Neural crest cell (in vitro differentiated cells): Measurements from ENCODE around the gene GPATCH8. TPM values are rescaled to one million over a fixed set of nuclear protein-coding genes. Genes with fewer than 3 reads are reported as not detected.
"Not testable (repeated sequence)": the region's sequence is repeated elsewhere in the genome, so short reads cannot be mapped to it uniquely, and the experiment has no call there.

Experiments used
- DNase-seq: peaks from one replicate; pipeline ENCODE4 v3.0.0; 2021; ENCODE audit warnings: low read depth, mixed read lengths, low spot score
- H3K27ac Mint-ChIP-seq: one replicate; pipeline ENCODE4 v1.8.0; 2021; ENCODE audit warnings: mild to moderate bottlenecking, mixed read lengths; ENCODE audit not compliant: unreplicated experiment
- H3K27me3 Mint-ChIP-seq: 2 replicates; pipeline ENCODE4 v1.8.0; 2021; ENCODE audit warnings: low read depth, mild to moderate bottlenecking, mixed read lengths
- H3K36me3 Mint-ChIP-seq: 2 replicates; pipeline ENCODE4 v1.8.0; 2021; ENCODE audit warnings: low read depth, mild to moderate bottlenecking, mixed read lengths
- H3K4me1 Mint-ChIP-seq: 2 replicates; pipeline ENCODE4 v1.8.0; 2021; ENCODE audit warnings: mixed read lengths
- H3K4me3 Mint-ChIP-seq: one replicate; pipeline ENCODE4 v1.8.0; 2021; ENCODE audit warnings: mild to moderate bottlenecking, mixed read lengths
- H3K9me3 Mint-ChIP-seq: 2 replicates; pipeline ENCODE4 v1.8.0; 2021; ENCODE audit warnings: mixed read lengths
- CTCF ChIP-seq: fragments of 200-600 bp; sonication (generic); conservative IDR thresholded peaks from 2 replicates; pipeline ENCODE4 v1.5.0; 2021; ENCODE audit warnings: antibody characterized with exemption, mild to moderate bottlenecking
- total RNA-seq: library from RNA; stranded (reverse); gene quantifications from 2 replicates; pipeline ENCODE4 v1.2.1, GENCODE V29; 2021

The GPATCH8 gene
- total RNA-seq, 1 donor from 2014 or later: 47.0 TPM

DNA sequence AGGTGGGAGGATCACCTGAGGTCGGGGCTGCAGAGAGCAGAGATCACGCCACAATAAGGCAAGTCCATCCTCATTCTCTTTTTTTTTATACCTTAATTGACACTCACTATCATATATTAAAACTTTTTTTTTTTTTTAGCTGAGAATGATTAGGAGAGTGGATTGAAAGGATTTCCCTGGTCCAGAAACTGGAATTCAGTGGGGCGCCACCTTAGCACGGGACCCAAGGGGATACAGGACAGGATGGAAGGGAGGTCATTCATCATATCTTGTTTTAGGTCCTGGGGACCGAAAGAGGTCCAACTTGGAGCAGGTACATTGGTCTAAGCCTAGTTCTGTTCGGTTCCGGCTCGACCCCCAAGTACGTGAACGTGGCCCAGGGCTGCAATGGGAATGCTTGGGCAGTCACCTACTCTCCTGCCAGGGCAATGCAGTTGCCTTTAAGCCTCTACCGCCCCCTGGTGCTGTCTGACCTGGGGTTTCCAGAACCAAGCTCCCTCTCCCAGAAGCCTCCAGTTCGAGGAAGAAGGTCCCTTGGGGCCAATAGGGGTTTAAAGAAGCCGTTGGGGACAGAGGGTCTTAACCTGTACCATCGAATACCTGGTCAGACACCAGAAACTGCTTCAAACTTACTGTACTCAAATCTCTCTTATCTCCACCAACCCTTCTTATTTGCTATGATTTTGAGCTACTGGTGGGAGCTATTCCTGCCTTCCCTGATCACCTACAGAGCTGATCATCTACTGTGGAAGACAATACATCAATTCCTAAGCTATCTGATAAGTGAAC is 19.9 kb upstream of the GPATCH8 start:
- Mint-ChIP-seq H3K9me3 (peaks cover 8% of the 10 kb centered on the region), H3K4me3 (no peak overlapping the region), H3K27ac (no peak overlapping the region), H3K4me1 (no peaks in the 10 kb centered on the region), H3K27me3 (no peaks in the 10 kb centered on the region), H3K36me3 (peaks cover 3% of the 10 kb centered on the region)
- peak; percentile 48 for TF ChIP-seq CTCF
- peak; percentile 34 for DNase-seq

GRCh38 chr17:44518032-44518431 is 14.8 kb upstream of the GPATCH8 start:
- Mint-ChIP-seq H3K27me3 (no peaks in the 10 kb centered on the region), H3K9me3 (no peaks in the 10 kb centered on the region), H3K36me3 (no peaks in the 10 kb centered on the region), H3K27ac (no peak overlapping the region), H3K4me1 (no peaks in the 10 kb centered on the region), H3K4me3 (no peak overlapping the region)
- no peak for DNase-seq
- no peak for TF ChIP-seq CTCF

DNA sequence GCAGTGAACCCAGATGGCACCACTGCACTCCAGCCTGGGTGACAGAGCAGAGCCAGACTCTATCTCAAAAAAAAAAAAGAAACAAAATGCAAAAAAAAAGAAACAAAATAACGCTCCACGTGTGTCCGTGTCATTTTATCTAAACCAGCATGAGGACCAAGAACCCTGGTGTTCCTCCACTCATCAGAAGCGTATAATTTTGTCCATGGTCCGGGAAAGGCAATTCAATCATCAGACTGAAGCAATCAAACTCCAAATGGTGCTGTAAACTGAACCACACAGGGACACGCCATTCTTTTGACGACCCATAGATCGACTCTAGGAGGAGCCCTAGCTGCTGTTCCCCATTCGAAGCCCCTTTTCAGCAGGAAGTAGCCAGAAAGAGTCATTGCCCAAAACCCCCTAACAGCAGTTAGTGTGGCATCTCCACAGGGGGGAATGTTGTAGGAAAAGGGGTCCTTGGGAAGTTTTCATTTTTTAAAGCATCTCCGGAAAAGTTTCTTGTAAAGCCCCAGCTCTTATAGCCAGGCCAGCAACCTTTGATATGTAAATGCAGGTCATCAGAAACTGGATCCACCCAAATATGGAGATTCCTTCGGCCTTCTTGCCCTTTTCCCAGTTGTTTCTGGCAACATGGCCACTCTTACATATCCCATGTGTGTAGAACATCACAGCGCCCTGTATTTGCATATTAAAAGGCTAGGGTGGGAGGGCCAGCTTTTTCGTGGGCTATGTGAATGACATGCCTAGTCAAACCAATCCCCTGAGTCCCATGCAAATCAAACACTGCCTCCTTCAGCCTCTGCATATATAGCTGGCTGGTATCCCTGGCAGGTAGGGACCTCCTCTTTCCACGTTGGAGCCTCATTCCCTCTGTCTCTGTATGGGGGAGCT is 8.3 kb upstream of the GPATCH8 start:
- Mint-ChIP-seq H3K4me3 (peak overlapping the region; percentile 66), H3K27ac (peak overlapping the region; percentile 85), H3K4me1 (peaks cover 17% of the 10 kb centered on the region)
- not testable (repeated sequence) for H3K27me3 Mint-ChIP-seq, H3K9me3 Mint-ChIP-seq, H3K36me3 Mint-ChIP-seq
- DNase-seq: peak; percentile 48

GRCh38 chr17:44506939-44507604 is 3.9 kb upstream of the GPATCH8 start:
- H3K27ac Mint-ChIP-seq, H3K27me3 Mint-ChIP-seq, H3K36me3 Mint-ChIP-seq, H3K9me3 Mint-ChIP-seq, DNase-seq: not testable (repeated sequence)
- H3K4me3 Mint-ChIP-seq: peak overlapping the region; percentile 17
- peaks cover 19% of the 10 kb centered on the region for H3K4me1 Mint-ChIP-seq

GRCh38 chr17:44502598-44503146 is 534 bp downstream of the GPATCH8 start:
- peak overlapping the region; percentile 93 for H3K4me3 Mint-ChIP-seq
- H3K27me3 Mint-ChIP-seq: no peaks in the 10 kb centered on the region
- H3K27ac Mint-ChIP-seq: peak overlapping the region; percentile 93
- no peak for TF ChIP-seq CTCF
- H3K4me1 Mint-ChIP-seq: peaks cover 29% of the 10 kb centered on the region
- no peaks in the 10 kb centered on the region for H3K9me3 Mint-ChIP-seq
- no peaks in the 10 kb centered on the region for H3K36me3 Mint-ChIP-seq
- no peak for DNase-seq

- DNase-seq: no peak
- Mint-ChIP-seq H3K36me3 (no peaks in the 10 kb centered on the region), H3K9me3 (no peaks in the 10 kb centered on the region), H3K27me3 (no peaks in the 10 kb centered on the region), H3K27ac (peak overlapping the region; percentile 25), H3K4me1 (peaks cover 30% of the 10 kb centered on the region), H3K4me3 (peak overlapping the region; percentile 93)
- no peak for TF ChIP-seq CTCF
Measured at GRCh38 chr17:44501866-44502375, 1.3 kb downstream of the GPATCH8 start.
